Endothelial cell of umbilical vein (primary cell): ENCODE measurements around the gene ALDH1L2.

ENCODE experiments used
- EZH2 ChIP-seq: IDR thresholded peaks from 2 replicates; pipeline ENCODE4 v1.6.1; 2012; ENCODE audit warnings: borderline replicate concordance, low read depth, mild to moderate bottlenecking, moderate library complexity, low read length, inconsistent platforms; ENCODE audit not compliant: severe bottlenecking
- POLR2A ChIP-seq: IDR thresholded peaks from 2 replicates; pipeline ENCODE4 v1.6.1; 2012; ENCODE audit warnings: low read depth, mild to moderate bottlenecking, control low read depth, low read length
- POLR2AphosphoS5 ChIP-seq: IDR thresholded peaks from 2 replicates; pipeline ENCODE4 v1.6.1; 2012; ENCODE audit warnings: low read depth, mild to moderate bottlenecking, control low read depth, low read length, moderate library complexity; ENCODE audit not compliant: insufficient read depth
- TF ChIP-seq, protein P1 (sequence below), 2 donors: IDR thresholded peaks; 1 replicate in 1 of 2; 2 replicates in 1 of 2; pipeline ENCODE4 v1.5.1; 2011; ENCODE audit warnings: low read length in 2 of 2, mild to moderate bottlenecking in 2 of 2, moderate library complexity in 2 of 2, control low read depth in 1 of 2, inconsistent platforms in 1 of 2, low read depth in 1 of 2; ENCODE audit not compliant: insufficient read depth in 1 of 2; ENCODE audit errors: extremely low read depth in 1 of 2

DNA sequence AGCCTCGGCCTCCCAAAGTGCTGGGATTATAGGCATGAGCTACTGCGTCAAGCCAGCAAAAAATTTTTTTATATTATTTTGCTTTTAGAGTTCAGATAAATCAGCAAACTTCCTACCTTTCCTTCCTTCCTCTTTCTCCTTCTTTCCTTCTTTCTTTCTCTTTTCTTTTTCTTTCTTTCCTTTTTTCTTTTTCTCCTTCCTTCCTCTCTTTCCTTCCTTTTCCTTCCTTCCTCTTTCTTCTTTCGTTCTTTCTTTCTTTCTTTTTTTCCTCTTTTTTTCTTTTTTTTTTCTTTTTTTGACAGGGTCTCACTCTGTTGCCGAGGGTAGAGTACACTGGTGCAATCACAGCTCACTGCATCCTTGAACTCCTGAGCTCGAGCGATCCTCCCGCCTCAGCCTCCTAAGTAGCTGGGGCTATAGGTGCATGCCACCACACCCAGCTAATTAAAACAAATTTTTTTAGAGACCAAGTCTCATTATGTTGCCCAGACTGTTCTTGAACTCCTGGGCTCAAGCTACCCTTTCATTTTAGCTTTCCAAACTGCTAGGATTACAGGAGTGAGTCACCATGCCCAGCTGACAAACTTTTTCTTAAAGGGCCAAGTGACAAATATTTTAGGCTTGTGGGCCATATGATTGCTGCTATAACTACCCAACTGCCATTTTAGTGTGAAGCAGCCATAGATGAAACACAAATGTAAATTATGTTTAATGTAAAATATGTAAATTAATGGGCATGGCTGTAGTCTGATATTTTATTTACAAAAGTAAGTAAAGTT is 16.1 kb upstream of the ALDH1L2 start:
- TF ChIP-seq POLR2A = no peak
- TF ChIP-seq, protein P1, sequence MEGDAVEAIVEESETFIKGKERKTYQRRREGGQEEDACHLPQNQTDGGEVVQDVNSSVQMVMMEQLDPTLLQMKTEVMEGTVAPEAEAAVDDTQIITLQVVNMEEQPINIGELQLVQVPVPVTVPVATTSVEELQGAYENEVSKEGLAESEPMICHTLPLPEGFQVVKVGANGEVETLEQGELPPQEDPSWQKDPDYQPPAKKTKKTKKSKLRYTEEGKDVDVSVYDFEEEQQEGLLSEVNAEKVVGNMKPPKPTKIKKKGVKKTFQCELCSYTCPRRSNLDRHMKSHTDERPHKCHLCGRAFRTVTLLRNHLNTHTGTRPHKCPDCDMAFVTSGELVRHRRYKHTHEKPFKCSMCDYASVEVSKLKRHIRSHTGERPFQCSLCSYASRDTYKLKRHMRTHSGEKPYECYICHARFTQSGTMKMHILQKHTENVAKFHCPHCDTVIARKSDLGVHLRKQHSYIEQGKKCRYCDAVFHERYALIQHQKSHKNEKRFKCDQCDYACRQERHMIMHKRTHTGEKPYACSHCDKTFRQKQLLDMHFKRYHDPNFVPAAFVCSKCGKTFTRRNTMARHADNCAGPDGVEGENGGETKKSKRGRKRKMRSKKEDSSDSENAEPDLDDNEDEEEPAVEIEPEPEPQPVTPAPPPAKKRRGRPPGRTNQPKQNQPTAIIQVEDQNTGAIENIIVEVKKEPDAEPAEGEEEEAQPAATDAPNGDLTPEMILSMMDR (IDR thresholded peaks at IDR 0.05; ENCODE audit: extremely low read depth in 1 of 2, insufficient read depth in 1 of 2, low read depth in 1 of 2, low read length in 2 of 2) = no peak
- TF ChIP-seq POLR2AphosphoS5 = no peak
- TF ChIP-seq EZH2 = no peak
